K562 (cell line): ENCODE data around the gene ORC5. TPM values are rescaled to one million over a fixed set of nuclear protein-coding genes. Genes with fewer than 3 reads are reported as not detected.

ENCODE experiments used
- ATAC-seq: fragments of 200-7000 bp; cut with Tn5 transposase; 3 replicates; pipeline ENCODE4 v1.9.1; 2020; ENCODE audit warnings: moderate library complexity
- BruUV-seq: library from RNA; stranded (reverse); fragments of 400-500 nt; replicated peaks from 2 replicates; lab custom pipeline; 2021; lab: Mats Ljungman, UMichigan
- CTCF ChIA-PET: fragments of 300-600 bp; formaldehyde crosslinking; extraction: SDS; loops from one replicate; lab custom pipeline; 2021; ENCODE audit warnings: low intra/inter-chr PET ratio; lab: Yijun Ruan, JAX
- POLR2A ChIA-PET: fragments of 300-600, 350-650 bp; sonication (Branson Sonifier 250); formaldehyde crosslinking; extraction: SDS; loops from one replicate; lab custom pipeline; 2021; ENCODE audit warnings: antibody characterized with exemption, inconsistent platforms; lab: Yijun Ruan, JAX
- DNase-seq, 4 experiments: peaks; one replicate each; pipeline versions ENCODE4 v3.0.0 to v3.0.0-alpha.2; 2011 to 2018; ENCODE audit warnings: low spot score in 3 of 4, mixed read lengths in 3 of 4; ENCODE audit errors: extremely low read depth in 1 of 4
- FAIRE-seq: peaks from 2 replicates; lab custom pipeline; 2011; peaks lifted over from hg19 to GRCh38; lab: Jason Lieb, UNC
- H2AFZ ChIP-seq: 2 replicates; pipeline ENCODE4 v1.6.0; 2011; ENCODE audit warnings: low read depth, low read length, control low read depth, inconsistent platforms
- H3K27ac ChIP-seq: fragments of 200-600 bp; 3 replicates; pipeline ENCODE4 v1.8.0; 2011; ENCODE audit warnings: low read depth, mild to moderate bottlenecking, control low read depth, inconsistent platforms, low read length, moderate library complexity, mixed read lengths; ENCODE audit errors: extremely low read depth
- H3K27me3 ChIP-seq, 2 experiments: fragments of 300-600 bp in 1 of 2; 2 replicates in 1 of 2; 3 replicates in 1 of 2; pipeline versions ENCODE4 v1.6.0 to v1.8.0; 2011; ENCODE audit warnings: inconsistent platforms in 2 of 2, low read length in 2 of 2, mild to moderate bottlenecking in 1 of 2, mixed read lengths in 1 of 2, moderate library complexity in 1 of 2; ENCODE audit not compliant: control insufficient read depth in 2 of 2, insufficient read depth in 2 of 2
- H3K36me3 ChIP-seq: fragments of 300-600 bp; 3 replicates; pipeline ENCODE4 v1.8.0; 2011; ENCODE audit warnings: mild to moderate bottlenecking, low read length, inconsistent platforms; ENCODE audit not compliant: control insufficient read depth, insufficient read depth
- H3K4me1 ChIP-seq, 2 experiments: fragments of 200-600 bp in 1 of 2; replicated peaks in 1 of 2; 2 replicates in 1 of 2; 3 replicates in 1 of 2; pipeline versions ENCODE4 v1.5.1 to v1.8.0; 2011; ENCODE audit warnings: inconsistent platforms in 2 of 2, low read length in 2 of 2, mild to moderate bottlenecking in 1 of 2, mixed read lengths in 1 of 2, moderate library complexity in 1 of 2; ENCODE audit not compliant: control insufficient read depth in 2 of 2, insufficient read depth in 2 of 2
- H3K4me2 ChIP-seq: 2 replicates; pipeline ENCODE4 v1.6.1; 2011; ENCODE audit warnings: low read length, control low read depth, inconsistent platforms, mixed read lengths; ENCODE audit not compliant: insufficient read depth
- H3K4me3 ChIP-seq: fragments of 200-600 bp; sonication (generic), shearing (Covaris generic); 2 replicates; pipeline ENCODE4 v1.5.1; 2016; ENCODE audit warnings: control low read depth, inconsistent platforms
- H3K79me2 ChIP-seq: fragments of 200-600 bp; 3 replicates; pipeline ENCODE4 v1.8.0; 2011; ENCODE audit warnings: low read length, inconsistent platforms; ENCODE audit not compliant: control insufficient read depth, insufficient read depth
- H3K9ac ChIP-seq, 2 experiments: 2 replicates each; pipeline versions ENCODE4 v1.6.0 to v1.6.1; 2011; ENCODE audit warnings: low read depth in 2 of 2, low read length in 2 of 2, control low read depth in 1 of 2, inconsistent platforms in 1 of 2, mild to moderate bottlenecking in 1 of 2, mixed read lengths in 1 of 2; ENCODE audit not compliant: insufficient read depth in 1 of 2
- H3K9me1 ChIP-seq: one replicate; pipeline ENCODE4 v1.6.0; 2011; ENCODE audit warnings: inconsistent platforms, mild to moderate bottlenecking, low read length, moderate library complexity; ENCODE audit not compliant: control insufficient read depth, insufficient read depth
- H3K9me3 ChIP-seq: replicated peaks from 2 replicates; pipeline ENCODE4 v1.5.1; 2011; ENCODE audit warnings: low read depth, low read length, inconsistent platforms; ENCODE audit not compliant: control insufficient read depth, insufficient read depth
- H4K20me1 ChIP-seq: replicated peaks from 2 replicates; pipeline ENCODE4 v1.6.1; 2011; ENCODE audit warnings: low read length, inconsistent platforms, mixed read lengths; ENCODE audit not compliant: control insufficient read depth, insufficient read depth
- ARID3A ChIP-seq: IDR thresholded peaks from 2 replicates; pipeline ENCODE4 v1.6.1; 2012; ENCODE audit warnings: low read depth, low read length, improper control_type of control experiment, borderline replicate concordance
- EP400 ChIP-seq: fragments of 450-650 bp; IDR thresholded peaks from 2 replicates; pipeline ENCODE4 v1.6.1; 2017; ENCODE audit warnings: antibody characterized with exemption, mild to moderate bottlenecking, moderate library complexity
- GTF3C2 ChIP-seq: IDR thresholded peaks from 3 replicates; pipeline ENCODE4 v1.6.1; 2011; ENCODE audit warnings: borderline replicate concordance, mild to moderate bottlenecking, moderate library complexity; ENCODE audit not compliant: insufficient read length; ENCODE audit errors: extremely low read depth
- RAD21 ChIP-seq, 2 experiments: fragments of 250-450 bp in 1 of 2; fragments of 450-650 bp in 1 of 2; sonication (Bioruptor Pico) in 1 of 2; formaldehyde crosslinking in 1 of 2; IDR thresholded peaks in 1 of 2; conservative IDR thresholded peaks in 1 of 2; 2 replicates each; pipeline versions ENCODE4 v1.4.0 to v1.8.0; 2020 to 2022; ENCODE audit warnings: mild to moderate bottlenecking in 2 of 2, moderate library complexity in 1 of 2
- RCOR1 ChIP-seq, 2 experiments: IDR thresholded peaks; 2 replicates each; pipeline ENCODE4 v1.6.1; 2012; ENCODE audit warnings: low read depth in 2 of 2, low read length in 2 of 2, borderline replicate concordance in 1 of 2, improper control_type of control experiment in 1 of 2
- REST ChIP-seq, 2 experiments: fragments of 450-650 bp; formaldehyde crosslinking in 1 of 2; IDR thresholded peaks; 2 replicates each; pipeline versions ENCODE4 v1.4.0 to v1.6.1; 2014 to 2020; ENCODE audit warnings: mild to moderate bottlenecking in 2 of 2, borderline replicate concordance in 1 of 2, low read depth in 1 of 2
- in situ Hi-C: fragments of 300-500 bp; cut with MboI; formaldehyde crosslinking; loops from 4 replicates; pipeline ENCODE4 v1.15.0; 2018; ENCODE audit warnings: inconsistent platforms, mixed read lengths
- intact Hi-C: fragments of 100-400 bp; cut with micrococcal nuclease; formaldehyde crosslinking; loops from 2 replicates; pipeline ENCODE4 v1.14.2; 2022
- polyA plus RNA-seq, 8 experiments: library from polyadenylated mRNA; depleted of rRNA in 4 of 8; stranded (reverse) in 5 of 8; unstranded in 3 of 8; fragments of >200 nt; fragmentation: Nextera tagmentation in 2 of 8; fragmentation: Illumina TruSeq in 1 of 8; extraction: Ambion mirVana in 2 of 8; extraction: Trizol in 1 of 8; gene quantifications; 2 replicates each; pipeline versions ENCODE4 v1.2.1 to v1.2.3, GENCODE V29; 2011 to 2014; ENCODE audit warnings: inconsistent platforms in 1 of 8, missing spikeins in 1 of 8
- total RNA-seq, 7 experiments: library from RNA; depleted of rRNA in 6 of 7; stranded (reverse); fragments of >200 nt in 6 of 7; fragmentation: Illumina TruSeq in 2 of 7; extraction: Trizol in 2 of 7; gene quantifications; 2 replicates each; pipeline versions ENCODE4 v1.2.1 to v1.2.3, GENCODE V29; 2011 to 2021; ENCODE audit warnings: low replicate concordance in 1 of 7

The ORC5 gene
- total and polyA plus RNA-seq, 9 of the 15 experiments (the other 6 are each of a cell fraction or from before 2014, with no cell fraction given): 29.8 to 136 (median 54.8) TPM

GRCh38 chr7:104160375-104160774, 47.4 kb downstream of the ORC5 start:
- H3K4me1 ChIP-seq: no peaks in the 10 kb centered on the region
- DNase-seq (peak in 3 of 4 experiments; percentile 15 to 18 (median 16)), FAIRE-seq (no peak), ATAC-seq (no peak)
- 0 out of 3 replicates have a peak, but pooled peaks cover 4% of the 10 kb centered on the region for H3K79me2 ChIP-seq
- no peak overlapping the region for H2AFZ ChIP-seq
- no peaks in the 10 kb centered on the region for H3K9me3 ChIP-seq
- no peak overlapping the region for H3K9ac ChIP-seq
- no peak overlapping the region for H3K4me2 ChIP-seq
- POLR2A ChIA-PET: no interaction called here
- CTCF ChIA-PET: interaction anchor here (0.6 to 2.2 kb wide), 10 partner anchors 97 to 1064 kb away, joined by 3 to 22 read pairs (median 4); no protein-coding TSS in a partner anchor
- H4K20me1 ChIP-seq: no peaks in the 10 kb centered on the region
- intact Hi-C loops: loop anchor here (1.0 to 5.0 kb wide), 2 partner anchors 587 to 638 kb away; no protein-coding TSS in a partner anchor
- no peaks in the 10 kb centered on the region for H3K9me1 ChIP-seq
- peaks cover 56% of the 10 kb centered on the region for H3K36me3 ChIP-seq
- no peak overlapping the region for H3K4me3 ChIP-seq
- H3K27ac ChIP-seq: no peak overlapping the region
- in situ Hi-C loops: no loop called here
- BruUV-seq: no TSS peak
- no peaks in the 10 kb centered on the region for H3K27me3 ChIP-seq
- TF ChIP-seq RCOR1 (IDR thresholded peaks at IDR 0.05; ENCODE audit: borderline replicate concordance in 1 of 2, low read depth in 2 of 2, low read length in 2 of 2): no peak
- TF ChIP-seq ARID3A: 0 out of 2 replicates have a peak, but pooled peaks have one; percentile 30
- TF ChIP-seq RAD21 (CRISPR knock-in tag; conservative IDR thresholded peaks at IDR 0.05 in 1 of 2, IDR thresholded peaks at IDR 0.05 in 1 of 2): peak; percentile 62 to 81
- no peak for TF ChIP-seq EP400
- no peak for TF ChIP-seq GTF3C2
- peak; percentile 44; the same call in 1 of the 2 replicates for TF ChIP-seq REST (IDR thresholded peaks at IDR 0.05; ENCODE audit: borderline replicate concordance)
- no peak for TF ChIP-seq REST (CRISPR knock-in tag; IDR thresholded peaks at IDR 0.05; ENCODE audit: low read depth)
